Measurements from ENCODE around the gene RSAD2.

The RSAD2 gene

GRCh38 chr2:6908291-6908690 is 30.7 kb downstream of the RSAD2 start:
- DNase-seq = no peak

- DNase-seq = peak; percentile 97
Measured at GRCh38 chr2:6909431-6910385, 32.1 kb downstream of the RSAD2 start.

- no peak for DNase-seq
Measured at GRCh38 chr2:6911721-6912120, 34.1 kb downstream of the RSAD2 start.

- no peak for DNase-seq
Measured at GRCh38 chr2:6913415-6914157, 36.0 kb downstream of the RSAD2 start.

GRCh38 chr2:6914828-6915227 is 37.3 kb downstream of the RSAD2 start:
- peak; percentile 75 for DNase-seq

GRCh38 chr2:6915399-6915798 is 37.8 kb downstream of the RSAD2 start:
- DNase-seq = no peak

- no peak for DNase-seq
Measured at GRCh38 chr2:6916224-6916623, 38.6 kb downstream of the RSAD2 start.

- DNase-seq = no peak
Measured at GRCh38 chr2:6916736-6917070, 39.1 kb downstream of the RSAD2 start.

- DNase-seq = peak; percentile 65
Measured at GRCh38 chr2:6917071-6917760, 39.6 kb downstream of the RSAD2 start, which contains the start of gene RNF144A. RNF144A (plus strand) TSS chr2:6917412; CDS start chr2:6996927, 79,515 bp downstream.

GRCh38 chr2:6917761-6918421 is 40.3 kb downstream of the RSAD2 start:
- DNase-seq = peak; percentile 27

- DNase-seq = no peak
Measured at GRCh38 chr2:6919901-6920742, 42.5 kb downstream of the RSAD2 start.

GRCh38 chr2:6920743-6921064 is 43.1 kb downstream of the RSAD2 start:
- no peak for DNase-seq

- DNase-seq = no peak
Measured at GRCh38 chr2:6921321-6921922, 43.8 kb downstream of the RSAD2 start.

GRCh38 chr2:6922201-6922656 is 44.7 kb downstream of the RSAD2 start:
- DNase-seq = peak; percentile 50

GRCh38 chr2:6923319-6923718 is 45.7 kb downstream of the RSAD2 start:
- DNase-seq = no peak

GRCh38 chr2:6924101-6924923 is 46.7 kb downstream of the RSAD2 start:
- DNase-seq = no peak

GRCh38 chr2:6924924-6925409 is 47.4 kb downstream of the RSAD2 start:
- no peak for DNase-seq

GRCh38 chr2:6926071-6926732 is 48.6 kb downstream of the RSAD2 start:
- no peak for DNase-seq

- peak; percentile 80 for DNase-seq
Measured at GRCh38 chr2:6927186-6927585, 49.6 kb downstream of the RSAD2 start.

- DNase-seq = no peak
Measured at GRCh38 chr2:6927753-6928152, 50.2 kb downstream of the RSAD2 start.
